Stimulated activated CD8-positive, alpha-beta memory T cell treated with anti-CD3 and anti-CD28 coated beads, Interleukin-4, amount 100 ng/mL, for 4 hours (primary cell): Measurements from ENCODE around the gene TEAD1.

Source experiments
- DNase-seq, 2 donors: peaks; one replicate each; pipeline ENCODE4 v3.0.0-alpha.2; 2020; ENCODE audit warnings: low read depth in 2 of 2, low spot score in 1 of 2

TEAD1 gene

GRCh38 chr11:12706545-12707499 lies 32.6 kb downstream of the TEAD1 start:
- DNase-seq, result no peak

GRCh38 chr11:12707500-12707880 lies 33.3 kb downstream of the TEAD1 start:
- DNase-seq, result no peak

DNA sequence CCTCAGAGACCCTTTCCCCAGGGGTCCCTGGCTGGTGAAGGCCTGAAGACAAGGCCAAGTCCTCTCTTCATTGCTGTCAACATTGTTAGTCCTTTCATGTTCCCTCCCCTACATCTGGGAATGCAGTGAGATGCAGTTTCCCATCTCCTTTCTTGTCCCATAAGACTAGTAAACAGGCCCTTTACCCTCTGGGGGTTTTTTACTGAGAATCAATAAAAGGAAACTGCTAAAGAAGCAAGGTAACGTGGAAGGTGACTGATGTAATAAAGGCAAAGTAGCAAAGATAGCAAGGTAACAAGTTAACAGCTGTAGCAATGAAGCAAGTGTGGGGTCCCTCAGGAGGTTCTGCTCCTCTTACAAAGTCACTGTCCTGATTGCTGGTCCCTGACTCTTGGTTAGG lies 37.3 kb downstream of the TEAD1 start:
- DNase-seq, result no peak

- DNase-seq, result no peak
Measured at GRCh38 chr11:12712132-12712531, 37.9 kb downstream of the TEAD1 start.

GRCh38 chr11:12715131-12715530 lies 40.9 kb downstream of the TEAD1 start:
- no peak for DNase-seq

- DNase-seq, result no peak
Measured at GRCh38 chr11:12715941-12716340, 41.7 kb downstream of the TEAD1 start.

DNA sequence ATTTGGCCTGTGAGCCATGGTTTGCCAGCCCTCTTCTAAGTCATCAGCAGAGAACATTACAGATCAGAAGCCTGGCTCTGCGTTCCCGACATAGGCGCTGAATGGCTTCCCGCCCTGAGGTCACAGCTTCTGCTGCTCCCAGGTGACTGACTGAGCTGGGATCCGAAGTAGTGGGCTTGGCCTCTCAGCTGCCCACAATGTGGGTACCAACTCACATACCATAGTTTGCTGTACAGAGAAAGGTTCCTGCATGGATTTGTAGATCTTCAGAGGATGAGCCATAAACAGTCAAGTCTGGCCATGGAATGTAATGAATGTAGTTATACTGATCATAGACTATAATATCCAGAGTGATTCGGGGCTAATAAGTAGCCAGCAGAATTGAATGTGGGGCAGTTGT lies 42.6 kb downstream of the TEAD1 start:
- no peak for DNase-seq

DNA sequence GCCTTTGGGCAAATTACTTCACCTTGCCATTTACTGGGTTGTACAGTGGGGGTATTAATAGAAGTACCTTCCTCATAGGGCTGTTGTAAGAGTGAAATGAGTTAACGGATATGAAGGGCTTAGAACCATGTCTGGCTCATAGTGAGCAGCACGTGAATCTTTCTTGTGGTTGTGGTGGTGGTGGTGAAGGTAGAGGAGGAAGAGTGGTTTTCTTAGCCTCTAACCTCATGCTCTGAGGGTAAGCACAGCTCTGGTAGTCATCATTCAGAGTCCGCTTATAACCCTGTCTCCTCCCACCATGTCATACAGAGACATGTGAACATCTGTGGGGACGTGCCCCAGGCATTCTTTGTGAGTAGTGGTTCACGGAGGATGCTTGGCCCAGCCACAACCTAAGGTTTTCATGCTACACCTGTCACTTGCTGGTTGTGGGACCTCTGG lies 43.6 kb downstream of the TEAD1 start:
- DNase-seq, result no peak

GRCh38 chr11:12719221-12719620 lies 45.0 kb downstream of the TEAD1 start:
- no peak for DNase-seq

GRCh38 chr11:12721816-12722604 lies 47.8 kb downstream of the TEAD1 start:
- DNase-seq, result no peak

DNA sequence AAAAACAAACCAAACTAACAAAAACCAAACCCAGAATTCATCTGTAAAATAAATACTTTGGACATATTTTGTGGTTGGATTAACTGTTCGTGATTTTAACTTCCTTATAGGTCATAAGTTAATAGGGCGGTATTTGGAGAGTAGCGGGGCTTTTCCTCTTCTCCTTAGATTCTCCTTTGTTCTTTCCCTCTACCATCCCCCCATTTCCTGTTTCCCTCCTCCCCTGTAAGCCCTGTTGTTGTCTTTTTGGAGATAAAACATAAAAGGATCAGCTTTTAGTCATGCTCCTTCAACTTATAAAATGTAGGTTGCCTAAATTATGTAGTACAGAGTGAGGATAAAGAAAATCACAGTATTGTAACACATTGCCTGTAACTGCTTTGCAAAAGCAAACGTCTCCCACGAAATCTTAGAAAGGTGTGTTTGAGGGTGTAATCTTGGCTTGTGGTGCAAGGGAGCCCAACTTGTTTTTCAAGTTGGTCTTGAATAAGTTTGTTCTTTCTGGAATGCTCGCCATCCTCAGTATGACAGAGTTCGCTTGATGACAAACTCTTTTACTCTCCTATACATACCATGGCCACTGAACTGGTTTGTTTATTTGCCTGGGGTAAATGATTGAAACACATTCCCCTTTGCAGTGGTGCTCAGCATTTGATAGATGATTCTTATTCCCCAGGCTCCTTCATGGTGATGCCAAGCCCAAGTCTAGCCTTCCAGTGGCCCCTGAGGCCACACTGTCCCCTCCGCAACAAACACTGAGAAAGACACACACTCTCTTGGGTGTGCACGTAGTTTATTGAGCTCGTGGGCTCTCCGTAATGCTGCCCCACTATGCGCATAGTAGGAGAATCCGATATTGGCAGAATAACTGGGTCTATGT lies 49.4 kb downstream of the TEAD1 start:
- no peak for DNase-seq

- no peak for DNase-seq
Measured at GRCh38 chr11:12724301-12725054, 50.3 kb downstream of the TEAD1 start.

GRCh38 chr11:12725055-12725862 lies 51.0 kb downstream of the TEAD1 start:
- DNase-seq, result no peak

- DNase-seq, result no peak
Measured at GRCh38 chr11:12725863-12726682, 51.9 kb downstream of the TEAD1 start.

DNA sequence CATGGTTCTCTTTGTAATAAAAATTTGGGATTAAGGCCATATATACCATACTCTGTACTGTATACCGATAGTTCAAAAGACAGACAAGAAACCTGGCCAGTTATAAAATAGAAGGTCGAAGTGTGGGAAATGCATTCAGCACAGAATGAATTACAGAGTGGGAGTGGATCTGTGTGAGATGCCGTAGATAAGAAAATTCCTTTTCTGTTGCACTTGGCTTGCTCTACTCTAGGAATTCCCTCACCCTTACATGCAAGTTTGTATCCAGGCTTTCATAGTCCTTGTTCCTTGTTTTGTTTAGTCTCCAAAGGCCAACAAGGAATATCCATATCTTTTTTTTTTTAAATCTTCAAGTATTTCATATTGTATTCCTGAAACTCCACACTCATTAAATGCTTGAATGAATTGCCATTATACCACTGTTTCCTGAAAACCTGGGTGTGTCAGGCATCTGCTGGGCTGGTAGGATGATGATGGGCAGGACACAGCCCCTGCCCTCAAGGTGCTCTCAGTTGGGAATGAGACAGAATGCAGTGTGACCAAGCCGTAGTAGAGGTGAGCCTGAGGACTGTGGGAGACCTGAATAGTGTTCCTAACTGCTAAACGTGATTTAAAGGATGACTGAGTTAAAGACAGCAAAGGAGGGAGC lies 53.5 kb downstream of the TEAD1 start:
- no peak for DNase-seq

- no peak for DNase-seq
Measured at GRCh38 chr11:12728417-12728816, 54.2 kb downstream of the TEAD1 start.

DNA sequence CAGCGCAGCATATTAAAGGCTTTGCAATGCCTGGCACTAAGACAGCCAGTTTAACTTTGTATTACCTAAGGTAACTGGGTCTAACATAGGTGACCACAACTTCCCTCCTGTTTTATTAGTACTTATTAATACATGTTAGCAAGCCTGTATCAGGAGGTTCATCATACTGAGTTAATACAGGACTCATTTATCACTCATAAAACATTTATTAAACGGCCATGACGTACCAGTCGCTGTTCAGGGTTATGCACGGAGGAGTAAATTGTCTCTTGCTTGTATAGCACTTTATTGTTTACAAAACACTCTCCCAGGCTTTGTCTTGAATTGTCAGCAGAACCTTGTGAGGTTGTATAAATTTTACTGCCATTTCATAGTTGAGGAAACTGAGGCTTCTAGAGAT lies 55.7 kb downstream of the TEAD1 start:
- no peak for DNase-seq

DNA sequence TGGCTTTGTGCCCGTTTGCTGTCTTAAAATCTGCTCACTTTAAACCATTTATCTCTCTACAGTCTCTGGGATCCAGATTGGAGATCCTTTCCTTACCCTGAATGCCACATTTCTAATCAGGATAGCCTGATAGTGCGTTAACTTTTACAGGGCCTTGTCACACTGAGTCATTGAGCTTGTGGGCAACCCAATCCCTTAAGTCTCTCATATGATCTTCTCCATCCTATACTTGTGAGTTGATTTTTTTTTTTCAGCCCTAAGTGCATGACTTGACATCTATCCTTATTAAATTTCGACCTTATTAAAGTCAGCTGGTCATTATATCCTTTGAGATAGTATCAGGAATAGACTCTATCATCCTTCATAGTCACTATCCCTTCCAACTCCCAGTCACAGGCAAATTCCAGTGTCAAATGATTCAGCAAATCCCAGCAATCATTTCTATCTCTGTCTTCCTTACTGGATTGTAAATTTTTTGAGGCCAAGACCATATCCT lies 57.7 kb downstream of the TEAD1 start:
- no peak for DNase-seq
